Activated CD8-positive, alpha-beta memory T cell treated with anti-CD3 and anti-CD28 coated beads, Interleukin-2, amount 50 U/mL, for 4 hours (primary cell): ENCODE measurements around the gene HMCN2.
"Not testable (repeated sequence)": the region's sequence is repeated elsewhere in the genome, so short reads cannot be mapped to it uniquely, and the experiment has no call there.

Experiments used
- DNase-seq: peaks from one replicate; pipeline ENCODE4 v3.0.0-alpha.2; 2020

Gene HMCN2

DNA sequence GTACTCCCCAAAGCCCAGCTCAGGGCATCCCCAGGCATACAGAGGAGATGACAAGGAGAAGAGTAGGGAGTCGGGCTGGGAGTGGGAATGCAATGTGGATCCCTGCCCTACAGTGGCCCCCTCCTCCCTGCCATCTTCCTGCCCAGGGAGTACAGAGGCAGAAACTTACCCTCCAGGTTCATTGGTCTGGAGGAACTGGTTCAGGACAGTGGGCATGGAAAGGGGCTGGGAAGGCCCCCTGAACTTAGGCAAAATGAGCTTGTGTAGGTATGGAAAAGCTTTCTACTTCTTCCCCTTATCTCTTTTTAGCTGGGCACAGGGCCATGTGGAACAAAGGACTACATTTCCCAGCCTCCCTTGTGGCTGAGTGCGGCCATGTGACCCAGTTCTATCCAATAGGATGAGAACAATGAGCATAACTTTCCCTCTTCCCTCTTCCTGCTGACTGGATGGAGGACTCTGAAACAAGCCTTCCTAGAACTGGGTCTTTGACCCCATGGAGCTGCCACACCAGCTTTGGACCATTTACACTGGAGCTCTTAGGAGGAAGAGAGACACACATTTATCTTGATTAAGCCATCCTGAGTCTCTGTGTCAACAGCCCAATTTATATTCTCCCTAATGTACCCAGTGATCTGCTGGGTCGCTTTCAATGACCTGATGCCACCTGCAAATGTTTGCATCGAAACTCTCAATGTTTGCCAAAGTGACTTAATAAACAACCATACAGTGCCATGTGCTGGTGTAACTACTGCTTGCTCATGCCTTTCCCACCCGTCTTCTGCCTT, 25.0 kb upstream of the HMCN2 start:
- DNase-seq: no peak

DNA sequence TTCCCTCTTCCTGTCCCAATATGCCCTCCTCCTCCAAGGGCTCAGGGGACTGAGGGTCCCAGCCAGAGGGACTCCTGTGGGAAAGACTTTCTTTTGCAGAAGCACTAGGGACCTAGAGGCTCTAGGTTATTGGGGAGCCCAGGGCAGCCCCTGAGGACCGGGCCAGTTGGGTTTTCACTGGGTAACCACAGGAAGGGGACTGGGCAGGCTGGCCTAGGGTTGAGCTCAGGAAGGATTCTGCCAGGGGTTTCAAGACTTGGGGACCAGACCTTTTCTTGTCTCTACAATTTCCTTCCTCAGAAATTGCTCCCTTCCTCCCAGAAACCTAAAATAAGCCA, 24.4 kb upstream of the HMCN2 start:
- no peak for DNase-seq

GRCh38 chr9:130242270-130243014, 23.1 kb upstream of the HMCN2 start:
- no peak for DNase-seq

DNA sequence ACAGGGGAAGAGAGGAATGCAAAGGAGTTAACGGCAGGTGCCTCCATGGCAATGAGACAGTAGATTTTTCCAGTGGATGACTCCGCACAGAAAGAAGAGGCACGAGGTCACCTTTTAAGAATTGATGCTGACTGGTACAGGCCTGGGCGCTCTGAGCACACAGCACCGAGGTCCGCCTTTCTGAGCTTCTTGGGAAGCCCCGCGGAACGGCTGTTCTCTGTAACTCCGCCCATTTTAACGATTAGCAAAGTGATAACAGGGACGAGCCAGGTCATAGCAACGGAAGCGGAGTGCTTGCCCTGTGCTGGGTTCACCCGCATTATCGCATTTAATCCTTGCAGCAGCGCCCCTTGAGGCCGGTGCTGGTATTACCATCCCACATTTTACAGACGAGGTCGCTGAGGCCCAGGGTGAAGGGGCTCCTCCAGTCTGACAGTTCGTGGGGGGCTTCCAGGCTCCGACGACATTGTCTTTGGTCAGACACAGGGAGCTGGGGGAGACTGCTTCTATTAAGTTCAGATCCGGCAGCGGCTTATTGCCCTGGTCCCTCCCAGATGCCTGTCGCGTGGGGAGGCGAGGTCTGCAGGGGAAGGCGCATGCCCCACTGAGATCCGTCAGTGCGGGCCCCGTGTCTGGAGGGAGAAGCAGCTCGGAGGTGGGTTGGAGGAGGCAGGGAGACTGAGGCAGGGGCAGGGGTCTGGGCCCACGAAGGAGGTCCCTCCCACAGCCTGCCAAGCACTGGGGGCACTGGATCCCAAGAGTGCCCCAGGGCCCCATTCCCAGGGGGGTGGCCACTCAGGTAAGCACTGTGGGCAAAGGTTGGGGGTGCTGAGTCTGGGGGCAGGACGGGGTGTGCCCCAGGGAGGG, 22.3 kb upstream of the HMCN2 start:
- DNase-seq: peak; percentile 84

DNA sequence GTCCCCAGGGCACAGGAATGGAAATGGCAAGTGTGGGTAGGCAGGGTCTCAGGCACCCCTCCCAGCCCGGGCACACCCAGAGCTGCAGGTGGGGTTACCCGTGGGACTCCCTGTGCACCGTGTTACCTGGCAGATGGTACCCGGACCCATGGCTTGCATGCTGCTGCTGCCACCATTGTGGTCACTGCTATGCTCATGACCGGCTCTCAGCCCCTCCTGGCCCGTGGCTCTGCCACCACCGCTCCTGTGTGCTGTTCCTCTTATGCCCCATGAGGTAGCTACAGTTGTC, 21.7 kb upstream of the HMCN2 start:
- no peak for DNase-seq

DNA sequence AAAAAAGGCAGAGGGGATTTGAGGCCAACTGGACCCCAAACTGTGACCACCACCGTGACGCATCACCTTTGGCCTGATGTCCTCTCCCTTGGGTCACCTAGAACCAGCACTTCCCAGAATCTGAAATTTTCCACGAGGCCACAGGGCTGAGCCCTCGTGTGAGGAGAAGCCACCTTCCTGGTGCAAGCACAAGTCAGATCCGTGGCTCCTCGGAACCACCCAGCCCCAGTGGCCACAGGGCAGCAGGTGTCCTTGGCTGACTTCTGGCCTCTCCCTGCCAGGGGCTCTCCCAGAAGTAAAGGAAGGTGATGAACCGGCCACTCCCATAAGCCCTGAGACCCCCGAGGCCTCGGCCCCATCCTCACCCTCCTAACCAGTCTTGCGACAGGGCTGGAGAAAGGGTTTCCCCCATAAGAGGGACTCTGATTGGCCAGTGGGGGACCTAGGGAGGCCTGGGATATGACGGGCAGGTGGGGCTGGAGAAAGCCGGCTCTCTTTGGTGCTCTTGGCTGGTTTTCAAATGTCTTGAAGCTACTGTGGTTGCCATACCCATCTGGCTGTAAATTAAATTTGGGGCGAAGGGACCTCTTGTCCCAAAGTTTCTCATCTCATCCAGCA, 20.9 kb upstream of the HMCN2 start:
- DNase-seq: no peak

- DNase-seq: no peak
Measured at GRCh38 chr9:130245474-130245873, 20.1 kb upstream of the HMCN2 start.

GRCh38 chr9:130246126-130246525, 19.4 kb upstream of the HMCN2 start:
- no peak for DNase-seq

DNA sequence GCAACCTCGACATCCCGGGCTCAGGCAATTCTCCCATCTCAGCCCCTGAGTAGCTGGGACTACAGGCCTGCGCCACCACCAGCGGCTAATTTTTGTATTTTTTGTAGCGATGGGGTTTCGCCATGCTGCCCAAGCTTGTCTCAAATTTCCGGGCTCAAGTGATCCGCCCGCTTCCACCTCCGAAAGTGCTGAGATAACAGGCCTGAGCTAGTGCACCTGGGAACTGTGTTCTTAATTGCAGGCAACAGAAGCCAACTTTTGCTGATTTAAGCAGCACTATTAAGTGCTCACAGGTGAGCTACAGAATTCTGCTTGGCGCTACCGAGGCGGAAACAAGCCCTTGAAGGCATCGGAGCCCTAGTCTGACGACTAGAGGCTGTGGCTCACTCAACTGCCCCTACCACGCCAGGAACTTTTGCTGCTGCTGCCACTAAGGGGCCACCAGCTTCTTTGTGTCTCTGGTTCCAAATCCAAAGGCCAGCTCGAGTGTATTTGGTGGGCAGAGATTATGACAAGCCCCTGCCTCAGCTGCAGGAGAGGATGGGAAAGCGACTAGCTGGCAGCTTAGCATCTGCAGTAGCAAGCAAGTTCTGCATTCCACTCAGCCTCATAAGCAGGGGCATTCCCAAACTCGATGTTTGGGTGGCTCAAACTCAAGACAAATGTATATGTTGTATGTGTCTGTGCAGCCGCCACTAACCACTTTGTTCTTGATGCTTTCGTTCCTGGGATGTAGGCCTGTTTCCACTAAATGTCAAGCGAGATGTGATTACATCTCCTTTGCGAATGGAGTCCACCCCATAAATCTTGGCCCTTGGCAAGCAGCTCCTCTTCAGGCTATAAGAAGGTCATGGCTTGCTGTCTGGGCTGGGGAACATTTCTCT, 10.6 kb upstream of the HMCN2 start:
- DNase-seq: no peak

GRCh38 chr9:130255631-130256134, 9.9 kb upstream of the HMCN2 start:
- no peak for DNase-seq

DNA sequence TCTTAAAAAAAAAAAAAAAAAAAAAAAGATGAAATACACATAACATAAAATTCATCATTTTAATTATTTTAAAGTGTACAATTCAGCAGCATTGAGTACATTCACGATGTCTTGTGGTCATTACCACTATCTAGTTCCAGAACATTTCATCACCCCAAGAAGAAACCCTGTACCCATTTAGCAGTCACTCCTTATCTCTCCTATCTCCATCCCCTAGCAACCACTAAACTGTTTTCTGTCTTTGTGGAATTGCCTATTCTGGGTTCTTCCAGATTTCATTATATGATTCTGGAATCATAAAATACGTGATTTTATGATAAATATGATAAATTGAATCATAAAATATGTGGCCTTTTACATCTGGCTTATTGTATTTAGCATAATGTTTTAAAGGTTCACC, 8.9 kb upstream of the HMCN2 start:
- no peak for DNase-seq

DNA sequence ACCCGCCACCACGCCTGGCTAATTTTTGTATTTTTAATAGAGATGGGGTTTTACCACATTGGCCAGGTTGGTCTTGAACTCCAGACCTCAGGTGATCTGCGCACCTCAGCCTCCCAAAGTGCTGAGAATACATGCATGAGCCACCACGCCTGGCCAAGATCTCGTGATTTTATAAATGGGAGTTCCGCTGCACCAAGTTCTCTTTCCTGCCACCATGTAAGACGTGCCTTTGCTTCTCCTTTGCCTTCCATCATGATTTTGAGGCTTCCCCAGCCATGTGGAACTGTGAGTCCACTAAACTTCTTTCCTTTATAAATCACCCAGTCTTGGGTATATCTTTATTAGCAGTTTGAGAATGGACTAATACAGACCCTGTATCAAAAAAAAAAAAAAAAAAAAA, 7.4 kb upstream of the HMCN2 start:
- not testable (repeated sequence) for DNase-seq

- no peak for DNase-seq
Measured at GRCh38 chr9:130259044-130259443, 6.5 kb upstream of the HMCN2 start.

GRCh38 chr9:130260816-130261765, 4.5 kb upstream of the HMCN2 start:
- DNase-seq: no peak

DNA sequence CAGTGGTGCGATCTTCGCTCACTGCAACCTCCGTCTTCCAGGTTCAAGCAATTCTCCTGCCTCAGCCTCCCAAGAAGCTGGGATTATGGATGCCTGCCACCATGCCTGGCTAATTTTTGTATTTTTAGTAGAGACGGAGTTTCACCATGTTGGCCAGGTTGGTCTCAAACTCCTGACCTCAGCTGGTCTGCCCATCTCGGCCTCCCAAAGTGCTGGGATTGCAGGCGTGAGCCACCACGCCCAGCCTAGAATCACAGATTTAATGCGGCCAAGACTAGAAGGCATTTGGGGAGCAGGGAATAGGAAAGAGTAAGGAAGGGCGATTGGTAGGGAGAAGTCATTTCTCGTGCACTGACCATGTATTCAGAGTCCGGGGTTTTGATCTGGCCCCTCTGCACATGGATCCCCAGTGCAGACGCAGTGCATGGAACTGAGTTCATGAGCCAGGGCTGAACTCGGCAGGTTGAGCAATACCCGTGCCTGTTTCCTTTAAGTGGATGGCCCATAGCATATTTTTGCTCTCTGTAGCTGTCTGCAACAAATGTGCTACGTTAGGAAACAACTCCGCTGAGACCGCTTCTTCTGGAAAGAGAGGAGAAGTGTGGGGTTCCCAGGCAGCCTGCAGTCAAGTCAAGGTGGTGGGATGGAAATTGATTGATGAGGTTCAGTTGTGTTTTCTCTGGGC, 3.4 kb upstream of the HMCN2 start:
- no peak for DNase-seq

GRCh38 chr9:130262771-130263170, 2.8 kb upstream of the HMCN2 start:
- DNase-seq: no peak

- no peak for DNase-seq
Measured at GRCh38 chr9:130263601-130264413, 1.8 kb upstream of the HMCN2 start.

DNA sequence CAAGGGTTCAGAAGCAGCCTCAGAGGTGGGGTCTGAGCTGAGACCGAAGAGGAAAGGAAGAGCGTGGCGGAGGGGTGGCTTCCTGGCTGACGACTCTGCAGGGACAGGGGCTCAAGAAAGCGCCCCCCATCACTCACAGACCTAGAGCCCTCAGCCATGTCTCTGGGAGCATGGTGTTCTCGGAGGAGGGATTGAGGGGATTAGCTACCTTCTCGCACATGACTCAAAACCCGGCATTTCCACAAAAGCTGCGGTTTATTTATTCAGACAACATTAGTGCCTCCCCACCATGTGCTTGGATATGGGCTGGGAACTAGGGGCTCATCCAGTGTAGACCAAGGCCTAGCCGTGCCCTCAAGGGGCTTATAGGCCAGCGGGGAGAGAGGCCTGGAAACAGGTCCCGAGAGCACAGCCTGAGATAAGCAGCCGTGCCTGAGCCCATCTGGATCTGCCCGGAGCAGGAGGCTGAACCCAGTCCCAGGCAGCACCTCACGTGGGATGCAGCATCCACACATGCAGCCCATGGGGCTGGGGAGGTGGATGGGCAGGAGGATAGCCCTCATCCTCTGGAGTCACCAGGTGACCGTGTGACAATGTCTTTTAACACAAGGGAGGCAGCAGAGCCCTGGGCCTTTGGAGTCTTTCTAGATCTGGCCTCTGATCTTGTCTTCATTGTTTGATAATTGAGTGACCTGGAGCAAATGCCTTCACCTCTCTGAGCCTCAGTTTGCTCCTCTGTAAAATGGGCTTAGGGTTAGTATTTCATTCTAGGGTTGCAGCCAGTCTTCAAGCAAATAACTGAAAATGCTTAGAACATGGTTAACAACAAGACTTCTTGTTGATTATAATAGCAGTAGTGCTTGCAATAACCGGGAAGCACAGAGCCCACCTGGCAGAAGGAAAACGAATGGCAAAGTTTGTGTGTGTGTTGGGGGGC, 878 bp upstream of the HMCN2 start:
- DNase-seq: no peak
